HCT116 (cell line): ENCODE measurements around the gene AKAP9.

ENCODE experiments used
- CTCF ChIP-seq, 3 experiments: fragments of 200-600 bp in 1 of 3; sonication (generic) in 1 of 3; IDR thresholded peaks in 2 of 3; conservative IDR thresholded peaks in 1 of 3; 2 replicates each; pipeline ENCODE4 v1.5.1; 2012 to 2017; ENCODE audit warnings: low read depth in 2 of 3, low read length in 2 of 3, antibody characterized with exemption in 1 of 3, borderline replicate concordance in 1 of 3, control low read depth in 1 of 3, mild to moderate bottlenecking in 1 of 3, mixed read lengths in 1 of 3, mixed run types in 1 of 3, moderate library complexity in 1 of 3; ENCODE audit not compliant: insufficient read depth in 1 of 3
- ELF1 ChIP-seq: IDR thresholded peaks from 2 replicates; pipeline ENCODE4 v1.6.1; 2012; ENCODE audit warnings: low read depth, borderline replicate concordance
- EZH2 ChIP-seq: fragments of 200-600 bp; sonication (generic); IDR thresholded peaks from 2 replicates; pipeline ENCODE4 v1.6.1; 2017; ENCODE audit warnings: antibody characterized with exemption, mixed run types
- JUND ChIP-seq: IDR thresholded peaks from 2 replicates; pipeline ENCODE4 v1.6.1; 2012
- MAX ChIP-seq: IDR thresholded peaks from 2 replicates; pipeline ENCODE4 v1.6.1; 2012
- POLR2A ChIP-seq: IDR thresholded peaks from 2 replicates; pipeline ENCODE4 v1.7.0; 2011; ENCODE audit warnings: borderline replicate concordance; ENCODE audit not compliant: insufficient read depth, insufficient read length; ENCODE audit errors: extremely low read depth
- RAD21 ChIP-seq: IDR thresholded peaks from 2 replicates; pipeline ENCODE4 v1.6.1; 2012; ENCODE audit warnings: low read depth, mild to moderate bottlenecking
- SIN3A ChIP-seq: IDR thresholded peaks from 2 replicates; pipeline ENCODE4 v1.6.1; 2012; ENCODE audit warnings: low read depth
- TF ChIP-seq, protein P1 (sequence below): IDR thresholded peaks from 2 replicates; pipeline ENCODE4 v1.6.1; 2012; ENCODE audit warnings: low read depth

- TF ChIP-seq EZH2 (no peak), CTCF (IDR thresholded peaks at IDR 0.05 in 2 of 3, conservative IDR thresholded peaks at IDR 0.05 in 1 of 3; ENCODE audit: borderline replicate concordance in 1 of 3, insufficient read depth in 1 of 3, low read depth in 2 of 3, low read length in 2 of 3) (no peak), MAX (no peak), POLR2A (no peak), SIN3A (no peak), ELF1 (no peak), JUND (no peak), RAD21 (no peak)
- TF ChIP-seq, protein P1, sequence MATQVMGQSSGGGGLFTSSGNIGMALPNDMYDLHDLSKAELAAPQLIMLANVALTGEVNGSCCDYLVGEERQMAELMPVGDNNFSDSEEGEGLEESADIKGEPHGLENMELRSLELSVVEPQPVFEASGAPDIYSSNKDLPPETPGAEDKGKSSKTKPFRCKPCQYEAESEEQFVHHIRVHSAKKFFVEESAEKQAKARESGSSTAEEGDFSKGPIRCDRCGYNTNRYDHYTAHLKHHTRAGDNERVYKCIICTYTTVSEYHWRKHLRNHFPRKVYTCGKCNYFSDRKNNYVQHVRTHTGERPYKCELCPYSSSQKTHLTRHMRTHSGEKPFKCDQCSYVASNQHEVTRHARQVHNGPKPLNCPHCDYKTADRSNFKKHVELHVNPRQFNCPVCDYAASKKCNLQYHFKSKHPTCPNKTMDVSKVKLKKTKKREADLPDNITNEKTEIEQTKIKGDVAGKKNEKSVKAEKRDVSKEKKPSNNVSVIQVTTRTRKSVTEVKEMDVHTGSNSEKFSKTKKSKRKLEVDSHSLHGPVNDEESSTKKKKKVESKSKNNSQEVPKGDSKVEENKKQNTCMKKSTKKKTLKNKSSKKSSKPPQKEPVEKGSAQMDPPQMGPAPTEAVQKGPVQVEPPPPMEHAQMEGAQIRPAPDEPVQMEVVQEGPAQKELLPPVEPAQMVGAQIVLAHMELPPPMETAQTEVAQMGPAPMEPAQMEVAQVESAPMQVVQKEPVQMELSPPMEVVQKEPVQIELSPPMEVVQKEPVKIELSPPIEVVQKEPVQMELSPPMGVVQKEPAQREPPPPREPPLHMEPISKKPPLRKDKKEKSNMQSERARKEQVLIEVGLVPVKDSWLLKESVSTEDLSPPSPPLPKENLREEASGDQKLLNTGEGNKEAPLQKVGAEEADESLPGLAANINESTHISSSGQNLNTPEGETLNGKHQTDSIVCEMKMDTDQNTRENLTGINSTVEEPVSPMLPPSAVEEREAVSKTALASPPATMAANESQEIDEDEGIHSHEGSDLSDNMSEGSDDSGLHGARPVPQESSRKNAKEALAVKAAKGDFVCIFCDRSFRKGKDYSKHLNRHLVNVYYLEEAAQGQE = no peak
These were observed 59.2 kb downstream of the AKAP9 start for GRCh38 chr7:91999631-92000565.
